Gastrocnemius medialis (tissue), 4 donors: ENCODE results near the gene USP28.

Source experiments
- CTCF ChIP-seq, 5 experiments: fragments of 450-650 bp in 3 of 5; fragments of 200-600 bp in 2 of 5; sonication (generic) in 2 of 5; IDR thresholded peaks in 4 of 5; conservative IDR thresholded peaks in 1 of 5; 1 replicate in 4 of 5; 2 replicates in 1 of 5; pipeline ENCODE4 v1.5.1; 2016 to 2019; ENCODE audit warnings: antibody characterized with exemption in 5 of 5, mild to moderate bottlenecking in 3 of 5, moderate library complexity in 3 of 5
- POLR2A ChIP-seq, 2 donors: fragments of 450-650 bp; IDR thresholded peaks; one replicate each; pipeline ENCODE4 v1.6.1; 2017; ENCODE audit warnings: antibody characterized with exemption in 2 of 2, mild to moderate bottlenecking in 2 of 2, moderate library complexity in 2 of 2

GRCh38 chr11:113818426-113818825 lies 56.9 kb downstream of the USP28 start:
- TF ChIP-seq POLR2A (IDR thresholded peaks at IDR 0.05) (no peak), CTCF (IDR thresholded peaks at IDR 0.05 in 4 of 5, conservative IDR thresholded peaks at IDR 0.05 in 1 of 5) (no peak)
